ENCODE measurements around the gene SLC25A12.

DNA sequence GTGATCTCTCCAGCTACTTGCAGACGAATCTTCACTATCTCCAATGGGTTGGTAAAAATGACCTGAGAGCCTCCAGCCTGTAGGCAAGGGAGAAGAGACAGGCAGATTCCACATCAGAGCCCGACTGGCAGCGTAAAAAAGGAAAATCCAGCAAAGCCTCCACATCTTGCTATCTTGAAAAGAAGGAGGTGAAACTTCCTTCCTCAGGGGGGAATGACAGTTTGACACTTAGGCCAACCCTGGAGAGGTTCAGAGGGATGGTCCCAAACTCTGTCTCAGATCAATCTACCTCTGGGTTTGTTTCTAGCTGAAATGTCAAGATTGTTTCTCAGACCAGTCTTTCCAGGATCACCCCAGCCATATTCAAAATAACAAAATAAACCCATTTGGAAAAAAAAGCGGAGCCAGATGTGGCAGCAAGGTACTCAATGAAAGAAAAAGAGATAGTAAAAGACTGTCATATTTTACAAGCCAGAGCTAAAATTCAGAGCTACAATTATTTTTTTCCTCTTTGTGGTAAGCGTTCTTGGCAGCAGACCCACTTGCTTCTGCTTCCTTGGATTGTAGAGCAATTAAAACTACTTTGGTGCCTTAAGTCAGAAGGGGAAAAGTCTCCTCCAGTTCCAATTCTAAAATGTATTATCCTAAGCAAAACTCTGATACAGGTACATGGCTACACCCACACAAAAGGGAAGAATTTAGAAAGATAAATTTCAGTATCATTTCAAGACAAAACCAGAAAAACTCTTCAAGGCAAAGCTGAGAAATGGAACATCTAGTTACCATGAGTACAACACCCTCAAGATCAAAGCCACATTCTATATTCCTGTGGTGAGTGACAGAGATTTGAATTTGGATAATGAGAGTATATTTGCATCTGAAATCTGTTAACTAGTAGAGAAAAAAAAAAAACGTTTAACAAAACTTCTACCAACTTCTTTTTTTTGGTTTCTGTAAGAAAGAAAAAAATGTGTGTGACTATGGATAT, 100.1 kb downstream of the SLC25A12 start:
- TF ChIP-seq, protein P1, sequence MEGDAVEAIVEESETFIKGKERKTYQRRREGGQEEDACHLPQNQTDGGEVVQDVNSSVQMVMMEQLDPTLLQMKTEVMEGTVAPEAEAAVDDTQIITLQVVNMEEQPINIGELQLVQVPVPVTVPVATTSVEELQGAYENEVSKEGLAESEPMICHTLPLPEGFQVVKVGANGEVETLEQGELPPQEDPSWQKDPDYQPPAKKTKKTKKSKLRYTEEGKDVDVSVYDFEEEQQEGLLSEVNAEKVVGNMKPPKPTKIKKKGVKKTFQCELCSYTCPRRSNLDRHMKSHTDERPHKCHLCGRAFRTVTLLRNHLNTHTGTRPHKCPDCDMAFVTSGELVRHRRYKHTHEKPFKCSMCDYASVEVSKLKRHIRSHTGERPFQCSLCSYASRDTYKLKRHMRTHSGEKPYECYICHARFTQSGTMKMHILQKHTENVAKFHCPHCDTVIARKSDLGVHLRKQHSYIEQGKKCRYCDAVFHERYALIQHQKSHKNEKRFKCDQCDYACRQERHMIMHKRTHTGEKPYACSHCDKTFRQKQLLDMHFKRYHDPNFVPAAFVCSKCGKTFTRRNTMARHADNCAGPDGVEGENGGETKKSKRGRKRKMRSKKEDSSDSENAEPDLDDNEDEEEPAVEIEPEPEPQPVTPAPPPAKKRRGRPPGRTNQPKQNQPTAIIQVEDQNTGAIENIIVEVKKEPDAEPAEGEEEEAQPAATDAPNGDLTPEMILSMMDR (IDR thresholded peaks at IDR 0.05; ENCODE audit: borderline replicate concordance, extremely low read depth, low read length, poor library complexity, severe bottlenecking) = no peak
- no peak for TF ChIP-seq EZH2 (IDR thresholded peaks at IDR 0.05; ENCODE audit: borderline replicate concordance, low read depth, low read length, severe bottlenecking)

Measured in DND-41 (cell line).